Measurements from ENCODE around the gene CD33. TPM values are rescaled to one million over a fixed set of nuclear protein-coding genes. Genes with fewer than 3 reads are reported as not detected.
"Not testable (repeated sequence)": the region's sequence is repeated elsewhere in the genome, so short reads cannot be mapped to it uniquely, and the experiment has no call there.

Gene CD33
- total RNA-seq, 1 donor from 2014 or later: 10.4 TPM

DNA sequence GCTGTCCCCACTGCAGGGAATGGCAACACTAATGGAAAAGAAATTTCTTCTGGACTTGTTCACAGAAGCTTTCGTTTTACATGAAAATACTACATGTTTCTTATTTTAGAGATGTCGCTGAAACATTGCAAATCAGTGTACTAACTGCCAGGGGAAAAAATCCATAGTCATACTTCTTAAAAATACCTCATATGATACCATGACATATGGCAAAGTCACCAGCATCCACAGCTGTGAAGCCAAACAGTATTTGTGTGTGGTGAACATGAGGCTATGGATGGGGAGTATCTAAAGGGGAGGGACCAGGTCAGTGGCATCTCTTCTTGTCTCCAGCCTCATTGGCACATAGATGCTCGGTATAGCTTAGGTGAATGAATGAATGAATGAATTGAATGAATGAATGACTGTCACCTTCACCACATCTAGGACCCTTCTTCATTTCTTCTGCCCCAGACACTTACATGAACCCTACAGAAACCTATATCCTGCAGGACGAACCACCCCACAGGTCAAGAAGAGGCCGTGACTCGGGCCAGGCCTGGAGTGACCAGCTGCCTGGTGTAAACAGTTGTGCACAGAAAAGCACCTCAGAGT, 14.6 kb upstream of the CD33 start:
- intact Hi-C loops (cut with micrococcal nuclease): no loop called here

DNA sequence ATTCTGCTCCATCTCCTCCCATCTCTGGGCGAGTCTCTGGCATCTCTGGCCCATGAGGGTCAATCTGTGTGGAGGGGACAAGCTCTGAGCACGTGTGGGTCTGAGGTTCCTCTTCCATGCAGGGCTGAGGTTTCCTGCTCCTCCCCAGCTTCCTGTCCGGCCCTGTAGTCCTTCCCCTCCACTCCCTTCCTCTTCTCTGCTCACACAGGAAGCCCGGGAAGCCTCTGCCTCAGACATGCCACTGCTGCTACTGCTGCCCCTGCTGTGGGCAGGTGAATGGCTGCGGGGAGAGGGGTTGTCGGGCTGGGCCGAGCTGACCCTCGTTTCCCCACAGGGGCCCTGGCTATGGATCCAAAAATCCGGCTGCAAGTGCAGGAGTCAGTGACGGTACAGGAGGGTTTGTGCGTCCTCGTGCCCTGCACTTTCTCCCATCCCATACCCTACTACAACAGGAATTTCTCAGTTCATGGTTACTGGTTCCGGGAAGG, 14.0 kb upstream of the CD33 start:
- intact Hi-C loops (cut with micrococcal nuclease): not testable (repeated sequence)

DNA sequence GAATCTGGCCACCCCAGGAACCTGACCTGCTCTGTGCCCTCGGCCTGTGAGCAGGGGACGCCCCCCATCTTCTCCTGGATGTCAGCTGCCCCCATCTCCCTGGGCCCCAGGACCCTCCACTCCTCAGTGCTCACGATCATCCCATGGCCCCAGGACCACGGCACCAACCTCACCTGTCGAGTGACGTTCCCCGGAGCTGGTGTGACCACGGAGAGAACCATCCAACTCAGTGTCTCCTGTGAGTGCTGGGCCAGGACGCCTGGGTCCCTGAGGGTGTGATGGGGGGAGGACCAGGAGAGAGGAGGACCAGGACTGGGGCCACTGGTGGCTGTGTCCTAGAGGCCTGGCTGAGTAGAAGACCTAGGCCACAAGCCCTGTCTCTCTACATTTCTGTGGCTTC, 13.0 kb upstream of the CD33 start:
- intact Hi-C loops (cut with micrococcal nuclease): no loop called here

DNA sequence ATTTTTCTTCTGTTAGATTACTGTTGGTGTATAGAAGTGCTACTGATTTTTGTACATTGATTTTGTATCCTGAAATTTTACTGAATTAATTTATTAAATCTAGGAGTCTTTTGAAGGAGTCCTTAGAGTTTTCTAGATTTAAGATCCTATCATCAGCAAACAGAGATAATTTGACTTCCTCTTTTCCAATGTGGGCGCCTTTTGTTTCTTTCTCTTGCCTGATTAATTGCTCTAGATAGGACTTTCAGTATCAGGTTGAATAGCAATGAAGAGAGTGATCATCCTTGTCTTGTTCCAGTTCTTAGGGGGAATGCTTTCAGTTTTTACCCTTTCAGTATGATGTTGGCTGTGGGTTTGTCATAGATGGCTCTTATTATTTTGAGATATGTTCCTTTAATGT, 5.6 kb upstream of the CD33 start:
- intact Hi-C loops (cut with micrococcal nuclease): no loop called here

DNA sequence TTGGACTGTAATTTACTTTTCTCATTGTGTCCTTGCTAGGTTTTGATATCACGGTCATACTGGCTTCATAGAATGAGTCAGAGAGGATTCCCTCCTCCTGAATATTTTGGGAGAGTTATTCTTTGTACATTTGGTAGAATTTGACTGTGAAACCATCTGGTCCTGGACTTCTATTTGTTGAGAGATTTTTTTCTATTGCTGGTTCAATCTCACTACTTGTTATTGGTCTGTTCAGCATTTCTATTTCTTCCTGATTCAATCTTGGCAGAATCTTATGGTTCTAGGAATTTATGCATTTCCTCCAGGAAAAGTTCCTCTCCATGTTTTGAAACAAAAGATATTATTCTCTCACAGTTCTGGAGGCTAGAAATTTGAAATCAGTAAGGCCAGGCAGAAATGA, 4.9 kb upstream of the CD33 start:
- intact Hi-C loops (cut with micrococcal nuclease): loop anchor here (5.0 kb wide), 1 partner anchor 37 kb away; no protein-coding TSS in a partner anchor

DNA sequence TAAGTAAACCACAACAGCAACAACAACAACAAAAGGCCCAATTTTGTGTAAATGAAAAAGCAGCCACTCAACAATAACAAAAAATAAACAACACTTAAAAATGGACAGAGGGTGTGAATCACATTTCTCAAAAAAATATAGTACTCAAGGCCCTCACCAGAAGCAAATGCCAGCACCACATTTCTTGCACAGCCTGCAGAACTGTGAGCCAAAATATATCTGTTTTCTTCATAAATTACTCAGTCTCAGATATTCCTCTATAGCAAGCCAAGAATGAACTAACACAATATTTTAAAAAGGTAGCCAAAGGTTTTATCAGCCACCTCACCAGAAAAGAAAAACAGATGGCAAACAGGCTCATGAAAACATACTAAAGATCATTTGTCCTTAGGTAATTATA, 3.9 kb upstream of the CD33 start:
- intact Hi-C loops (cut with micrococcal nuclease): loop anchor here (5.0 kb wide), 1 partner anchor 36 kb away; no protein-coding TSS in a partner anchor

DNA sequence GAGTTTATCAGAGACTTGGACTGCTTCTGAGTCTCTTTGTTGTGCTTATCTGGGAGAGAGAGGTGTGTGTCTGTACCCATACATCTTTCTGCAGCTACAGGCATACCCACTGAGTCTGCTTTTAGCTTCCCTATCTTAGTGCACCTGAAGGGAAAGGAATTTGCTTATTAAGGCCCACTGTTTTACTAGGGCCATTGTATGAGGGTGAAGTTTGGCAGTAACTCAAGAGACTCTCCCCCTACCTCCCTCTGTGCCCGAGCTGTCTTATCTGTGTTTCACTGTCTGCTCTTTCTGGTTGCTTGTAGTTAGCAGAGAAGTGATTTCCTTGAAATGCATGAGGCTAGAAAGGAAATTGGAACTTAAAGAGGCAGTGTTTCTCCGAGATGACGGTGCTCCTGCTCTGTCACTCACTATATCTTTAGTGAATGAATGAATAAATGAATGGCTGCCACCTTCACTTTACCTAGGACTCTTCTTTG, 678 bp upstream of the CD33 start:
- intact Hi-C loops (cut with micrococcal nuclease): loop anchor here (5.0 kb wide), 1 partner anchor 33 kb away; no protein-coding TSS in a partner anchor

DNA sequence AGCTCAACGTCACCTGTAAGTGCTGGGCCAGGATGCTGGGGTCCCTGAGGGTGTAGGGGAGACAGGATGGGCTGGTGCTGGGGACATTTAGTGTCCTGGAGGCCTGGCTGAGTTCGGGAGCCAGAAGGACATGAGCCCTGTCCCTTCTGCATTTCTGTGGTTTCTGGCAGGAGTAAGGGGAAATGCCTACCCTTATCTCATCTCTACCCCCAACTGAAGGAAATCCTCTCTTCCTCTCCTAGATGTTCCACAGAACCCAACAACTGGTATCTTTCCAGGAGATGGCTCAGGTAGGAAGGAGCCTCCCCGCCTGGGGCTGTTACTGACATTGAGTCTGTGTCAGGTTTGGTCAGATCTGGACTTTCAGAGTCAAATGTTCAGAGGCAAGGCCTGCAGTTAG, 1.2 kb downstream of the CD33 start:
- intact Hi-C loops (cut with micrococcal nuclease): no loop called here

DNA sequence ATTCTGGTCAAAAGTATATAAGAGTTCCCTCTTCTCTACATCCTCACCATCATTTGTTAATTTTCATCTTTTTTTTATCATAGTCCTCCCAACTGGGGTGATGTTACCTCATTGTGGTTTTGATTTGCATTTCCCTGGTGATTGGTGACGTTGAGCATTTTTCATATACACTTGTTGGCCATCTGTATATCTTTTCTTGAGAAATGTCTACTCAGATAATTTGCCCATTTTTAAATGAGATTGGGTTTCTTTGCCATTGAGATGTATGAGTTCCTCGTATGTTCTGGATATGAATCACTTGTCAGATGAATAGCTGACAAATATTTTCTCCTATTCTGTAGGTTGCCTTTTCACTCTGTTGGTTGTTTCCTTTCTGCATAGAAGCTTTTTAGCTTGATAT, 2.4 kb downstream of the CD33 start:
- intact Hi-C loops (cut with micrococcal nuclease): no loop called here

DNA sequence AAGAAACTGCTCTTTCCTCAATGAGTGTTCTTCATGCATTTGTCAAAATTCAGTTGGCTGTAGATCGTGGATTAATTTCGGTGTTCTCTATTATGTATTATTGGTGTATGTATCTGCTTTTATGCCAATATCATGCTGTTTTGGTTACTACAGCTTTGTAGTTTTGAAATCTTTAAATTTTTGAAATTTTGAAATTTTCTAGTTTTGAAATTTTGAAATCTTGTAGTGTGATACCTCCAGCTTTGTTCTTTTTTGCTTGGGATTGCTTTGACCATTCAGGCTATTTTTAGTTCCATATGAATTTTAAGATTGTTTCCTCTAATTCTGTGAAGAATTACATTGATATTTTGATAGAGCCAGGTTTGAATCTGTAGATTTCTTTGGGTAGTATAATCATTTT, 3.1 kb downstream of the CD33 start:
- intact Hi-C loops (cut with micrococcal nuclease): no loop called here

DNA sequence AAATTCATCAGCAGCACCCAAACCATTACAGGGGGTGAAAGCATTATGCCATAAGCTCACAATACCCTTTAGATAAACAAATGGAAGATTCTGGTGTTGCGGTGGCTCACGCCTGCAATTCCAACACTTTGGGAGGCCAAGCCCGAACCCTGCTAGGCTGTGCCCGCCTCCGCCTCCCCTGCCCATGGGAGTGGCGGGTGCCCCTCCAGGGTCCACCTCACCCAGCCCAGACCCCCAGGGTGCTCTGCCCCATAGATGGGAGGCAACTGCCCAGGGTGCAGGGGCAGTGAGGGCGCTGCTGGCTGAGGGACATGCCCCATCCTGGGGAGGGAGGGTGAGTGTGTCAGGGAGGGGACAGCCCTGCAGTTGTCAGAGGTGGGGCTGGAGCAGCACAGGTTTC, 16.0 kb downstream of the CD33 start:
- intact Hi-C loops (cut with micrococcal nuclease): no loop called here

DNA sequence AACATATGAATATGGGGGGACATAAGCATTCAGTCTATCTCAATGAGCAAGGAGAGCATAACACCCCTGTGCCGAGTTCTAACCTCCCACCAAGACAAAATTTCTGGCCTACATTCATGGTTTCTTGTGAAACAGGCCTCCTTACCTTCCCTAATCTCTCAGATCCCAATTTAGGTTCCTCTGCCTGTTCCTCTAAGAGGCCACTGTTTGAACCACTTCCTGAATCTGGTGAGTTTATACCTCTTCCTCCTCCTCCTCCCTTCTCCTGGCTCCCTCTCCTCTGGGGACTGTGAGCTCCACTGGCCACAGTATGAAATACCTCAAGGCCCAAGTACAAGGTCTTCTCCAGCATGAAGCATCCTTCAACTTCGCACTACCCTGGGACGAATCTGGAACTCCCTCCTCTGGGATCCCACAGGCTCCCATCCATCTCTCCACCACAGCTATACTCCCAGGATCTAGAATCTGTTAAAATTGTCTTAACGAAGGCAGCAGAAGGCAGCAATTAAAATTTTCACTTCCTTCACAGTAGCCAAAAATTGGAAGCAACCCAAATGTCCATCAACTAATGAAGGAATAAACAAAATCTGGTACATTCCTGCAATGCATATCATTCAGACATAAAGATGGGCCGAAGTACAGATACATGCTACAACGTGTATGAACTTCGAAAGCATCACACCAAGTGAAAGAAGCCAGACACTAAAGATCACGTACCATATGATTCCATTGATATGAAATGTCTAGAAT, 18.2 kb downstream of the CD33 start:
- intact Hi-C loops (cut with micrococcal nuclease): no loop called here

DNA sequence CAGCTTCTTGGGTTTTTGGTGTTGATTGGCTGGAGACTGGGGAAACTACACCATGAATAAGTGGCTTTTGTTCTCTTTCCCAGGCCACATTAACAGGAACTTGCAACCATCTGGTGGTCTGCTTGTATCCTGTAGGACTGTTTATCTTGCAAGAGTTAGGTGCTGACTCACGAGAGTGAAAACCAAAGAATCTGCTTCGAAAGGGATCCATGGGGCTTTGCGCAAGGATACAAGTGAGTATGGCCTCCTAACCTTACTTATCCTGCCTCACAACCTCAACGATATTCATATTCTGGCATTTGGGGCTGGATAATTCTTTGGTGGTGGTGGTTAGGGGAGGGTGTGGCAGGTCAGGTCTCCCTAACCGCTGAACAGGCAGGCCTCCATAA, 21.3 kb downstream of the CD33 start:
- intact Hi-C loops (cut with micrococcal nuclease): no loop called here

DNA sequence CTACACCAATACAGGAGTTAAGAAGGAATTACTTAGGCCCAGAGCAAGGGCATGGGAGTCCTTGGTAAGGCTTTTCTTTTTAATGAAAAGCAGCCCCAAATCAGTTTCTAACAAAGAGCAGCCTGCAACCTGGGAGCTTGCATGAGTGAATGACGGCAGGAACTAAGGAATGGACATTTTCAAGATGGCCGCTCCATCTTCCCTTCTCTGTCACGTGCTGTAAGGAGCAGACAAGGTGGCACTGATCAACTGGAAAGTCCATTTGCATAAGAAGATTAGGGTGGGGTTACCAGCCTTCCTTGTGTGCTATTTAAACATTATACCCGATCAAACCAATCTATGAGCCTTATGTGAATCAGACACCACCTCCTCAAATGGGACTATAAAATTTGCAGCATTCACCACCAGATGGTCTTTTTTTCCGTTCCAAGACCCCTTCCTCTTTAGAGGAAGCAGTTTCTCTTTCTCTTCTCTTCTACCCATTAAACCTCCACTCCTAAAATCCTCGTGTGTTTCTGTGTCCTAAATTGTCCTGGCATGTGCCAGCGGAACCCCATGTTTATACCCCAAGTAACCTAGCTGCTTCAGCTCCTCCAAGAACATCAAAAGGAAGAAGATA, 23.2 kb downstream of the CD33 start:
- intact Hi-C loops (cut with micrococcal nuclease): no loop called here

DNA sequence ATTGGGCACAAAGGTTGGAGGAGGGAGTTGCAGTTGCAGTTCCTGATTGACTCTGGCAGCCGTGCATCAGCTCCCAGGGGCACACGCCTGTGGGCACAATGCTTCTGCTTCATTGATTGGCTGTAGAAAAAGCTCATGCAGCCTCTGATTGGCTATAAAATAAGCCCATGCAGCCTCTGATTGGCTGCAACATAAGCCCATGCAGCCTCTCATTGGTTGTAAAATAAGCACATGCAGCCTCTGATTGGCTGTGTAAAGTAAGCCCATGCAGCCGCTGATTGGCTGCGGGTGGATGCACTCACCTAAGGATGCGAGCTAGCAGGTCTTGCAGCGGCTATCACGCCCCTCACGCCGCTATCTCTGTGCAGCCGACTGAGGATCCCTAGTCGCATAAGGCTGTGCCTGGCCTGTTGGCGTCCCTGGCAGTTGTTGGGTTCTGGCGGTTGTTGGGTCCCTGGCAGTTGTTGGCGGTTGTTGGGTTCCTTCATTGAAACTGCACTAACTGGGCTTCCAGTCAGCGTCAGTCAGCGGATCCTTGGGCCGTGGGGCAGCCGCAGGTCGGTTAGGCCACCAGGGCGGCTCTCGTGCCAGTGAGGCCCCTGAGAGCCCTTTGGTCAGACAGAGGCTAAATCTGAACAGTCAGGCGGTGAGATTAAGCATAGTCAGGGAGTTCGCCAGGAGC, 26.0 kb downstream of the CD33 start, which contains the start of gene SIGLECL1:
TSS of gene SIGLECL1 (plus strand) at position 295 of the 682 bp plus-strand sequence. CDS start 12,993 bp downstream, outside the sequence.
- intact Hi-C loops (cut with micrococcal nuclease): no loop called here

DNA sequence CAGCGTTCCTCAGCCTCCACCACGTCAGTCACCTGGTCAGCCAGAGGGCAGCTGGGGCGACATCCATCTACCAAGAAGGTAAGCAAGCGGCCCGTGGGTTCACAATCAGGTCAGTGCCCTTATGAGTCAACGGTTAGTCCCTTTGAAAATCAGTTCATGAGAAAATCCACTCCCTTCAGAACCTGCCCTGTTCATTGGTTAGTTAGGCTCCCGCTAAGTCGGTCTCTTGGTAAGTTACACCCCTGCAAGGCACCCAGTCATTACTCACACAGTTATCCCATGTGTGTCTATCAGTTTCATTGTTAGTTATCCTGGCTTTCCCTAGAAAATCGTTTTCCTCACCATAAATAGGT, 26.6 kb downstream of the CD33 start:
- intact Hi-C loops (cut with micrococcal nuclease): no loop called here

DNA sequence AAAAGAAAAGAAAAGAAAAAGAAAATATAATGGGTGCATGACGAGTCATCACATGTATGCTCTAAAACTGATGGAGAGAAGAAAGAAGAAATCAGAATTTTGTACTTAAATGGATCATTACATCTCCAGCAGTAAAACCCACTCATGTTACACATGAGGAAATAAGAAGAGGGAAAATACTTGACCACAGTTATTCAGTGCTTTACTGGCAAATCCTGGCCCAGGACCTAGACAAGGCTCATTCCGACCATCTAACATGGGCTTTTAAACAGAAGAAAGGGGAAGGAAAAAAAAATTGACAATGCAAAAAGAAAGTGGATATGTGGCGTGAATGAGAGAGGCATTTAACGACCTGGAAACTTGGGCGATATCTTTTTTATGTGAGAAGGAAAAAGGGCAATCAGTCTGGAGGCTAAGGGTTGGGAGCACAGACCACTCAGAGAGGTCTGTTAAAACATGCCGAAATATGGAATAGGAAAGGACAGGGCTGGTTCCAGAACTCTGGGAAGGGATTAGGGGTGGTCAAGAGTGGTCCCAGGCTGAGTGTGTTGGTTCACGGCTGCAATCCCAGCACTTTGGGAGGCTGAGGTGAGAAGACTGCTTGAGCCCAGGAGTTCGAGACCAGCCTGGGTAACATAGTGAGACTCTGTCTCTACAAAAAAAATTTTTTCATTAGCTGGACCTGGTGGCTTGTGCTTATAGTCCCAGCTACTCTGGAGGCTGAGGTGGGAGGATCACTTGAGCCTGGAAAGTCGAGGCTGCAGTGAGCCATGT, 27.6 kb downstream of the CD33 start:
- intact Hi-C loops (cut with micrococcal nuclease): no loop called here

DNA sequence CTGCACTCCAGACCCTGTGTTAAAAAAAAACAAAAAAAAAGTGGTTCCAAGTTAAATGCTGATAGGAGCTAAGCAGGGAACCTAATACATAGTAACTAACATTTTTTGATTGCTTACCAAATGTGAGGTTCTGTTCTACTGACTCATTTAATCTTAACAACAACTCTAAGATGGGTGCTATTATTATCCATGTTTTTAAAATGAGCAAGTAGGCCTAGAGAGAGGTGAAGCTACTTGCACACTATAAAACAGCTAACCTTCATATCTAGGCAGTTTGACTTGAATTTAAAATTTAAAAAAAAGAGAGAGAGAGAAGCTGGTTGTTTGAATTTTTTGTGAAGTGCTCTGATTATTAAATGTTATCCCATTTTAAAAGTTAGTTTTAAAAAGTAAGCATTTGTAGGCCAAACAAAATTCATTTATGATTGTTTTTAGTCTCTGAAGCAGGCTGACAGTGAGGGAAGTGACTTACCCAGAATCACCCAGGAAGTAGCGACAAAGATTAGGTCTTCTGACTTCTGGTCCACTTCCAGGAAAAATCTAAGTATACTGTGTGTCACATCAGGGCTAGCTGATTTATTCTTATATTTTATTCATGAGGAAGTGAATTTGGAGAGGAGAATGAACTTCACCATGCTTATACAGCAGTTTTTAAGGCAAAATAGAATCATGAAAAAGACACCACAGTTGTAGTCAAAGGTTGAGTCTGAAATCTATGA, 28.4 kb downstream of the CD33 start:
- intact Hi-C loops (cut with micrococcal nuclease): no loop called here

DNA sequence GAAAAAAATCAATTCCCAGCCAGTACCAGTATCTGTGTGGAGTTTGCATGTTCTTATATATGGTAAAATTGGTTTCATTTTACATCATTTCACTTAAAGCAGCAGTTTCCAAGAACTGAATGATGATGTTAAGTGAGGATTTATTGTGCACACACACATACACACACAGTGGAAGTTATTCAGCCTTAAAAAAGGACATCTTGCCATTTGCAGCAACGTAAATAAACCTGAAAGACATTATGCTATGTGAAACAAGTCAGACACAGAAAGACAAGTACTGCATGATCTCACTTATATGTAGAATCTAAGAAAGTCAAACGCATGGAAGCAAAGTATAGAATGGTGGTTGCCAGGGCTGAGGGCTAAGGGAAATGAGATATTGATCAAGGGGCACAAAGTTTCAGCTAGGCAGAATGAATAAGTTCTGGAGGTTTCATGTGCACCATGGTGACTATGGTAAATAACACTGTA, 31.3 kb downstream of the CD33 start:
- intact Hi-C loops (cut with micrococcal nuclease): loop anchor here (5.0 kb wide), 3 partner anchors 34 to 186 kb away; no protein-coding TSS in a partner anchor

DNA sequence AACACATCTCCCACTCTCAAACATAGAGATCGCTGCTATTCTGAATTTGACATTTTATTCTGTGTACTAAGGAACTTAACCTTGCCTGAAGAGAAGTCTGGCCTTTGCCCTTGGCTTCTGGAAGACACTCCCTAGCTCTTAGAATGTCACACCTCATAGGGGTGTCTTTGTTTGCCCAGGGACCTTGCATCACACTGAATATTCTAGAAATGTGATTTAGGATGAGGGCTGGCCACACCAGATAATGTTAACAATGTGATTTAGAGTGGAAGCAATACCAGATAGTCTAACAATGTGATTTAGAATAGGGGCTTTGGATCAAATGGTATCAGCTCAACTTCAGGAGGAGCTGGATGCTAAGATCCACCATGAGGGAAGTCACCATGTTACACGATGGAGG, 32.6 kb downstream of the CD33 start:
- intact Hi-C loops (cut with micrococcal nuclease): loop anchor here (5.0 kb wide), 3 partner anchors 35 to 185 kb away; no protein-coding TSS in a partner anchor
